Measurements from ENCODE around the gene NRXN3.
A peak's percentile ranks its signal among the peaks of the same experiment; 100 is the strongest.

Gene NRXN3

DNA sequence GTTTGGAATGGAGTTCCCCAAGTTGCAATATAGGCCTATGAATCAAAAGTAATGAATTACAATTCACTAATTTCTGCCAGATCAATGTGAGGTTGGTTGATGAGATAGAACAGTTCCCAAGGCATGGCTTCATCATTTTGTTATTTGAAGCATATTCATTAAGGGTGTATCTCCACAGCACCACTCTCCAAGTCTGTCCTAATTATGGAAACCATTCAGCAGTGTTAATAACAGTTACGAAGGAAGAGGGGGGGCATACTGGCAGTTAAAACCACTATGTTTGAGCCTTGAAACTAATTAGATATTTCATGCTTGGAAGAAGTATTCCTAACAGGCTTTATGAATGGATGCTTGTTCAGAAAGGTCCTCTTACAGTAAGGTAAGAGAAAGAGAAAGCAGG, 1520.8 kb downstream of the NRXN3 start:
- no peak overlapping the region for H3K27ac ChIP-seq
- no peak overlapping the region for H3K4me3 ChIP-seq

DNA sequence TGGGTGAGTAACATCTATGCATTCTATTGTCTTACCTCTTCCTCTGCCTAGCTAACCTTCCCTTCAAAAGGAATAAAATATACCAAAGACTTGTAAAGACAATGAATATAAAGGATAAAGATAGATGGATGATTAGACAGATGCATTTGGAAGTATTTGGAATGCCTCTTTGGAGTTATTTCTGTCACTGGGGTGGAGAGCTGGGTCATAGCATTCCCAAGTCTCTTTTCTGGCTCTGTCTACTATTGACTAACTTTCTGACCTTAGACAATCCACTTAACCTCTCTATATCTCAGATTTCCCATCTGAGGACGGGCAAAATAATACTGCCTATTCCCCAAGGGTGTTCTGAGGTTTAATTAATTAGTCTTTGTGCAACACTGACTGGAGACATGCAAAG, 1523.8 kb downstream of the NRXN3 start:
- no peak overlapping the region for H3K27ac ChIP-seq
- H3K4me3 ChIP-seq, result no peak overlapping the region

DNA sequence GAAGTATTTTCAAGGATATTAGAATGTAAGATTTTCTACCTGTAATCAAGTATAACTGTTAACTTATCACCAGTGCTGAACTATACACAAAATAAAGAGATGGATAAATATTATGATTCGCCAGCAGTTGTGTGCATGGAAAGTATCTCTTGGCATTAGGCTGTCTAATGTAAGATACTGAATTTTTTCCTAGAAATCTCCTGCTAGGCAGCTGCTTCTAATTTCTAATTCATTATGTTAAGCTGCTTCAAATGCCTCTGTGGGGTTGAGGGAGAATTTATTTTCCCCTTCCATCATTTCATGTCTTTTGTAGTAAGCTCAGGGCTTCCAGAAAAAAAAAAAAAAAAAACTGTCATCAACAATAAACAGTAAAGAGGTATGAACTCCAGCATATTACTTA, 1525.1 kb downstream of the NRXN3 start:
- Histone ChIP-seq H3K4me3 (no peak overlapping the region), H3K27ac (no peak overlapping the region)

DNA sequence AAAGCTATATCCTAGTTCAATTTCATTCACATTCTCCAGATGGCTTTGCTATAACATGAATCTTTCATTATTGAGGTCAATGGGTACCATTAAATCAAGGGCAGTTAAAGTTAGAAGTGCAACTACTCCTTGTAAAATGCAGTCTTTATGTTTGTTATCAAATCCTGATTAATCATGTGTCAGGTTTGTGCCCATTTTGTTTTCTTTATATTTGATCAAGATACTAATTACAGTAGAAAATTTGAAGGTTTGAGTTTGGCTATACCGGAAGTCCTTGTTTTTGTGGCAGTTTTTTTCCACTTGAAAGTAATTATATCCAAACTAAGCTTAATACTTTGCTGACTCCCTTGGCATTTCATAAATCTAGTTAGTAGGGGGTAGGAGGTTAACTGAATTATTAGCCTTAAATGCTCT, 1528.1 kb downstream of the NRXN3 start:
- no peak overlapping the region for H3K4me3 ChIP-seq
- H3K27ac ChIP-seq, result no peak overlapping the region

DNA sequence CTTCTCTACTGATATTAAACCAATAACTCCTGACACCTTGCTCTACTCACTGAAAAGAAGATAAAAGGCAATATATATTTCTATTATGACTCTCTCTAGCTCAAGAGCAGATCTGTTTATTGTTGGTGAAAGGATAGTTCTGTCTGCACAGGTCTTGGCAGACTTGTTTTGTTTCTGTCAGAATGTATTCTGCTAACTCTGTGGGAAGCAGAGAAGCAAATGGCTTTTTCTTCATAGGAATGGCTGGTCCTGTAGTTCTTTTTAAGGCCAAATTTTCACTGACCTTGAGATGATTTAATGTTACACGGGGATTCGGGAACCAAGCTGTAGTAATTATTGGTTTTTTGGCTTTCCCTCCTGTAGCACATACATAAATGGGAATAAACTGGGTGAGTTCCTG, 1529.0 kb downstream of the NRXN3 start:
- Histone ChIP-seq H3K4me3 (no peak overlapping the region), H3K27ac (no peak overlapping the region)

DNA sequence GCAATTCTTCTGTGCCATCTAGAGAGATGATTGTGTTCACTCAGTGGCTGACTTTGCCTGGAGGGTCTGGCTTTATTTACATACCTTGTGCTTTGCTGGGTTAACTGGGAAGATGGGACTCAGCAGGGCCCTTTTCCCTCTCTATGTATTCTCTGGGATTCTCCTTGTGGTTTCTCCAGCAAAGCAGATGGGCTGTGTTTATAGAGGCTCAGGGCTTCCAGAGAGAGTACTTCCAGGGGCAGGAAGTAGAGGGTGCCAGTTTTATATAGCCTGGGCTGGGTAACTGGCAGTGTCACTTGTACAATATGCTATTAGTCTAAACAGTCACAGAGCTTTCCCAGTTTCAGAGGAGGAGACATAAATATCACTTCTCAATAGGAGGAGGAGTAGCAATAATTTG, 1531.2 kb downstream of the NRXN3 start:
- no peak overlapping the region for H3K4me3 ChIP-seq
- no peak overlapping the region for H3K27ac ChIP-seq

DNA sequence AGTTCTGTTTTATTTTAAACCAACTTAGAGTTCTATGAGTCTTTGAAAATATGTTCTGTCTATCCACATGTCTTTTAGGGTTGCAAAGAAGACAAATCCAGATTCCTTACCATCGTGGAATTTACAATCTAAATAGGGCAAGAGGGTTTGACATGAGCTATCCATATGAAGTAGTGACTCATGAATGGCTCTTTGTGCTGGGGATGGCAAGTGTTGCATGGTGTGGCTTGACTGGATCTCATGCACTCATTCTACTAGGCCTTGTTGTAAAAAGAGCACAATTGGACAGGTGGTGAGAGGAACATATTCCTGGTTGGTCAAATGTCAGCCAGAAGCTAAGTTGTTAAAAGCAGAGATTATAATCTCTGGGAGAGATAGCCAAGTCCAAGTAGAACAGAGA, 1532.0 kb downstream of the NRXN3 start:
- no peak overlapping the region for H3K4me3 ChIP-seq
- H3K27ac ChIP-seq, result no peak overlapping the region

DNA sequence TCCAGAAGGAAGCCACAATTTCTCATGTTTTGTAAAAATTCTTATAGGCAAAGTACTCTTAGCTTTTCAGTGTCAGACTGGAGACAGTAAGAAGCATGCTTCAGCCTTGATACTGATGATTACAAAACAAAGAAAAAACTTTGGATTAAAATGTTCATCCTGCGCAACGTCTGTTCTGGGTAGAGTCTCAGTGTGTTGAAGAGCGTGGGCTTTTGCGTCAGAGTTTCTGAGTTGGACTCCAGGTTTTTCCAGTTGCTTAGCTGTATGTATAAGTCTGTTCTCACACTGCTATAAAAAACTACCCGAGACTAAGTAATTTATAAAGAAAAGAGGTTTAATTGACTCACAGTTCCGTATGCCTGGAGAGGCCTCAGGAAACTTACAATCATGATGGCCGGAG, 1533.0 kb downstream of the NRXN3 start:
- Histone ChIP-seq H3K4me3 (no peak overlapping the region), H3K27ac (no peak overlapping the region)

DNA sequence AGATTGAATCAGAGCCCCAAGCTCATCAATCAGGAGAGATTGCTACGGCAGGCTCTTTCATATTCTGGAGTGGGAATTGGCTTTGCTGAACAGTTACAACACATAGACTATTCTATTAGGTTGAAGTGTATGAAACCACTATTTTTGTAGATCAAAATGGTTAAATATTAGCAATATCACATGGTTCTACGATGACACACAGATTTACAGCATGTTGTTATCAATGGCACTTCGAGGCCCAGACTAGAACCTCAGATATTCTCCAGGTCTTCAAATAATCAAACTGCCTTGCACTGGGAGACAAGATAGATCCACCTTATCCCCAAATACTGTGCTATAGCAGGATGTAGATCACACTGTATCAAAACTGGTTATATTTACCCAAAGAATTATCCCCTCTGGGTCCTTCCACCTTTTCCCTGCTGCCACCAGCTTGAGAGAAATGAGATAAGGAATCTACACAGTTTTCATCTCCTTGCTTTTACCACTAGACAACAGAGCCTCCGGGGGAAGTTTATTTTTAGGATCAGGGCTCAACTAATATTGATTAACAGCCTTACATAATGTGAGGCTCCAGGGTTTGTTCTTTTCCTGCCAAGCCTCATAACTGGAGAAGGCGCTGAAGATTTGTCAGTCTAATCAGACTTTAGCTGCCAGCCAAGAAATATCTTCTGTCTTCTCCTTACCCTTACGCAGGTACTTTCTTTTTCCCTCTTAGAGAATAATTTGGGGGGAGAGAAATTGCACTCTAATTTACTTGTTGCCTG, 1534.1 kb downstream of the NRXN3 start:
- no peak overlapping the region for H3K4me3 ChIP-seq
- no peak overlapping the region for H3K27ac ChIP-seq

DNA sequence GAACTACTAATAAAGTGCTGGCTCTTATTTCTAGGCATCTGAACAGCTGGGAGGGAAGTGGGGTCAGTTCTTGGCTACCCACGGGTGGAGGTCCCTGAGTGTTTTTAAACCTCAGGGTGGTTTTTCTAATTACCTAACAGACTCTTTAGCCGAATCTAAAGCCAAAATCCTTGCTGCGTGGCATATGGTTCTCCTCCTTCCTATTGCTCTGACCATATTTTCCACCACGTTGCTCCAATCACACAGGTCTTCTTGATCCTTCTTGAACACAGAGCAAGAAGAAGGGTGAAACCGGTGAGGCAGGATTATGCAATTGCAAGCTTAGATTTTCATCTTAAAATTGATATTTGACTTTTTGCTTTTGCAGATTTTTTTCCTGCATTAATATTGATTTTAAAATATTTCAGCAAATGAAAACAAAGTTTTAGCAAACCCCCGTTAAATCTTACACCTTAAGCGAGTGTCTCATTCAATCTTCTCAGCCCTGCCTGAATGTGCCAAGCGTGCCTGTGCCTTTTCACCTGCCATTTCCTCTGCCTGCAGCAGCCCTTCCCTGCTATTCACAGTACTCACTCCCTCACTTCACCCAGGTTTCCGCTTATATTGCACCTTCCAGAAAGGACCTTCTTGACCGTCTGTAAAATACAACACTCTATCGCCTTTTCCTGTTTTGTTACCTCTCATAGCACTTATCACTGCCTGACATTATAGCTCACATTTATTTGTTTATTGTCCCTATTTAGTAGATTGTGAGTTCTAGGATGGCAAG, 1535.1 kb downstream of the NRXN3 start:
- Histone ChIP-seq H3K4me3 (no peak overlapping the region), H3K27ac (no peak overlapping the region)

DNA sequence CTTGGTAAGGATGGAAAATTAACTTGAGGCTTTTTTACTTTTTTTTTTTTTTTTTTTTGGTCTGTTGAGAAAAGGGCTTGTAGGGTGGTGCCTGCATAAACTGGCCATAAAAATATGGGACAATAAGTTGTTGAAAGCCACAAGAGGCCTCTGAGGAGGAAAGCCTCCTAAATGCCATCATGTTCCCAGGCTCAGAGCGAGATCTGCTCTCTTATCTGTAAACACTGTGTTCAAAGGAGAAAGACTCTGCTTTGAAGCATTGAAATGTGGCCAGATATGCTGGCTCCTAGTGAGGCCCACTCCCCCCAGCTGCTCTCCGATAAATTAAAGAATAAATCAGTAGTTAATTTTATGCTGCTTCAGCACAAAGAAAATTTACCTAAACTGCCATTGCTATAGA, 1536.2 kb downstream of the NRXN3 start:
- Histone ChIP-seq H3K4me3 (no peak overlapping the region), H3K27ac (no peak overlapping the region)

DNA sequence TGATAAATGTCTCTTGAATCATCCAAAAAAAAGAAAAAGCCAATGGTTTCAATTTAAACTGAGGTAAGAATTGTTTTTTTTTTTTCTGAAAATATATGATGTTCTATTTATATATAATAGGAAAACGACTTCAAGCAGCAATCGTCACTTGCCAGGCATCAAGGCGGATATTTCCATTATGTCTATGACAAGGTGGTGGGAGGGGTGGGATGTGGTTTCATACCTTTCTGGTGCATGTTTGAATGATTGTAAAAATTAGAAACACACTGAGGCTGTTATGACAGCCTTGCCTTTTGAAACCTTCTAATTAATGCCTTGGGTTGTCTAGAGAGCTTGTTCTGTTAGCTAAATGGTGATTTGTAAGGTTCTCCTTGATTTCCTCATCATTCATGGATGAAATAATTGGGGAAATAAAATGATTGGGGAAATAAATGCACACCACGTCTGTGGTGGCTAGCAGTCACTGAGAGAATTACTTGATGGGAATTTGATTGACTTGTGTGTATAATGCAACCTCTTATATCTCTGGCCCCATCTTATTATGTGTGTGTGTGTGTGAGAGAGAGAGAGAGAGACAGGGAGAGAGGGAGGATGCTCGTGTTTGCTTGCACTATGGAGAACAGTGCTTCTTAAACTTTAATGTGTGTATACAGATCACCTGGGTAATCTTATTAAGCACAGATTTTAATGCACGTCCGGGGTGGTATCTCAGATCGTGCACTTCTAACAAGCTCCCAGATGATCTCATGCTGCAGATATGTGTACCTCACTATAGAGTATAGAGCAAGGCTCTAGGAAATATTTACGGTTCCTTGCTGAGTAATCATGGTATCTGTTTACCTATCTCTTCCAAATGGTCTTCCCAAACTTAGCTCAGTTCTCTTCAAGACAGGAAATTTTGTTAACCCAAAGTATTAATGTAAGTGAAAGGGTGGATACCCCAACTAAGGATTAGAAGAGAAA, 1538.5 kb downstream of the NRXN3 start:
- no peak overlapping the region for H3K27ac ChIP-seq
- H3K4me3 ChIP-seq, result no peak overlapping the region

DNA sequence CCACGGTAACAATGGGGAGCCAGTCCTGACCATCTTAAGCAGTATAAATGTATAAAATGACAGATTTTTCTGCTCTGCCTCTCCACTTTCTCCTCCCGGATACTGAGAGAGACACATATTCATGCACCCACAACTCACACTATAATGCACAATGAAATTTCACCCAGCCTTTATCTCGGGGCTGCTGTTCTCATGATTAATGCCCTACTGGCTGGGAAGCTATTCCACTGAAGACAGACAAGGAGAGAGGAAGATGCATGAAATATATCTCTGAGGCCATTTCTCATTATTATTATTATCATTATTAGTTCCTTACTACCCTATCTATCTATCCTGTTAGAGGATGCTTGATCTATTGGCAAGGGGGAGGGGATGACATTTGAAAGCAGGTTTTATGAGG, 1539.4 kb downstream of the NRXN3 start:
- H3K4me3 ChIP-seq, result no peak overlapping the region
- H3K27ac ChIP-seq, result no peak overlapping the region

DNA sequence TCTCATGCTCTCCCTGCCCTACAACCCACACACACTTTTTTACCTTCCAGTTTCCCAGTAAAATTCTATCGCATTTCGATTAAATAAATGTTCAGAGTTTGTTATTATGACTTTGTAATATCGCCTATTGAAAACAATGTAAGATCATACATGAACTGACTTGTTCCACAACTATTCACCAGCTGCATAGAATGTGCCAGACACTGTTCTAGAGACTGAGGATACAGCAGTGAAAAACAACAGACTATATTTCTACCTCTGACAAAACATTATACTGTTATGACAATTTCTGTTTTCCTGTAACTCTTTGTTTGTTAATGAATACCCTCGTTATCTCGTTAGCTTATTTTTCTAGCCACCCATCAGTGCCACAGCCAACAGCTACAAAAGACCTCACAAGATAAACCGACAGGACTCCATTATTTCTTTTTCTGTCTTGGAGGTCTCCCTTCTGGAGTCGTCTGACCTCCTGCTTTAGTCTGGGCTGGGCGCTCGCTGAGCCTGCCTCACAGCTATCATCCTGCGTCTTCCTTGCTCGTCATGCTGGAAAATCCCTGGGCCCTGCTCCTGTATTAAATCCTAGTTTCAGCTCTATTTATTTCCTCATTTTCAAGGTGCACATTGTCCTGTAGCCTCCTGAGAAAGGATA, 1542.3 kb downstream of the NRXN3 start:
- H3K27ac ChIP-seq, result peak overlapping the region in 3 of 21 experiments; percentile 22 to 66 (median 61)

DNA sequence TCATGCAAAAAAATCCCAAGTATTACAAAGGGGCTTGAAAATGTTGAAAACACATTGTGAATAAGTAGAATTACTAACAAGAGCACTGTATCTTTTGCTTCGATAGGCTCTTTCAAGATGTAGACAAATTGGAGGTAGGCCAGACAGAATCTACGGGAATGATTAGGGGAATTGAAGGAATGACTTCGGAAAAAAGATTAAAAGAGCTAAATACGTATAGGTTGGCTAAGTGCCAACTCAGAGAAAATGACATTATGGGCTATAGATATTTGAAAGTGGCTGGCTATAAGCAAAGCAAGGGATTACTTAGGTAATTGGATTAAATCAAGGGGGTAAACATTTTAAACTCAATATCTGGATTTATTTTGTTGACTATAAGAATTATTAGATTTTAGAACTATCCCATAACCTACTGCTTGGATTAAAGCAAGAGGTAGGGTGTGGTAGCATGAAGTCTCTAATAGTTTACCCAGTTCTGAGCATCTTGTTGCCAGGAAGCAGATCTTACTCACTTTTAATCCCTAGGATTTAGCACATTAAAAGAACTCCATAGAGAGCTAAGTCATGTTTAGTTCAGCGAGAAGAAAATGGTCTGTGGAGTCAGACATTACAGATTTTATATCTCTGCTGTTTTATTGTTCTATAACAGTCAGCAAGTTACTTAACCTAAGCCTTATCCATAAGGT, 1551.4 kb downstream of the NRXN3 start:
- Histone ChIP-seq H3K27ac (no peak overlapping the region), H3K4me3 (no peak overlapping the region)

More for the DNA sequence above, 1542.3 kb downstream of the NRXN3 start:
- no peak overlapping the region for H3K4me3 ChIP-seq

DNA sequence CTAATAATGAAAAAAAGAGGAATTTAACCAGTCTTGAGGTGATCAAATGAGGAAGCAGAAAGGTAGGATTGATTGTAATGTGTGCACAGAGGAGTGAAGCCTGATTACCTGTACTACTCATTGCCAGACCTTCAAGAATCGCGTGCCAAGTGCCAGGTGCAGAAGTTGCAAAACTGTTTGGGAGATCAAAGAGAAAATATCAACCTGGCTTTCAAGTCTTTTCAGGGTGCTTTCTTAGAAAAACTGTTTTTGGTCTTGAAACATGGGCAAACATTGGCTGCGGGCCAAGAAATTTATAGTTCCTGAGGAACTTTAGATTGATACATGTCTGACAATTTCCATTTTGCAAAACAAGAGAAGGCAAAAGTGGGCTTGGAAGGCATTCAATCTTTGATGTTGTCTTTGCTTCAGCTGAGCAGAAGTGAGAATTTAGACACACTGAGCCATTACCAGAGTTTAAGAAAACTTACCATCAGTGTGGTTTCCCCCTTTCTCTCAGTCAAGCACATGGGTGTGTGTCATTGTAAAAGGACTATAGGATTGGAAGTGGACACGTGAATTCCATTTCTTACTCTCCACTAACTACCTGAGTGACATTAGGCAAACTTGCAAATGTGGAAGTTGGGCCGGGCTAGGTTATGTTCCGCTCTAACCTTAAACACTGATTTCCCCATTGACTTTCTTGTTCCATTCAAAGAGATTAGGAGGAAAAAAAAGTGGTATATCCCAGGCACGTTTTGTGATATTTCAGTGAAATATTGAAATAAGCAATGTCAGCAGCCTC, 1555.0 kb downstream of the NRXN3 start:
- Histone ChIP-seq H3K27ac (no peak overlapping the region), H3K4me3 (no peak overlapping the region)

DNA sequence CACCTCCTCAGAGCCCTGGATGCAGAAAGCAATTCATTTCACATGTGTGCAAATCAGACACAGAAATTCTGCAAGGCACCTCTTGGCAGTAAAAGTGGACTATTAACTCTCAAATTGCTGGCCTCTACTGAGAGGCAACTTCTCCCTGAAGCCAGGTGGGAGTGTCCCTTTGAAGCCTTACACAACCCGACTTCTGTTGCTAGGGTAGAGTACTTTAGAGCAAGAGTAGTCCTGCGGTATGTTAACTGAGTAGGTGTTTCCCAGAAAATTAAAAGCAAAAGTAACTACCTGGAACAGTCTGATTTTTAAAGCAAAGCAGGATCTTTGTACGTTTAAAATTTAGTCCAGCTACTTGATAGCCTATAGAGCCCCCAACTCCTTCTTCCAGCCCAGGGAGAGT, 1557.7 kb downstream of the NRXN3 start:
- no peak overlapping the region for H3K4me3 ChIP-seq
- H3K27ac ChIP-seq, result no peak overlapping the region

DNA sequence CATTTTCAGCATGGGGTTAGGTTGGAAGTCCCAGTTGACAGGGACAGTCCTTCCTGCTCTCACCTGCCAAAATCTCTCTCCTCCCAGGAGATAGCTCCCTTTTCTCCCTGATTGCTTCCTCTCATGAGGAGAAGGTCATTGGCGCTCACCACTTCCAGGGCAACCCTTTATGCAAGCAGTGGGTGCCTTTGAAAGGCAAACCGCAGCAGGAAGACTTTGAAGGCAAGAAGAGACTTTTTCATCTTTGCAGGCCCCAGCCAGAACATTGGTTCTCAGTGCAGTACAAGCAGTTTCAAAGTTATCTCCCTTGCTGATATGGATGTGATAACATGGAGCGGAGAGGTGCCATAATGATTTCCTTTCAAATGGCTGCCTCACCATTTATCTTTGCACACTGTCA, 1558.2 kb downstream of the NRXN3 start:
- no peak overlapping the region for H3K27ac ChIP-seq

More for the DNA sequence above, 1558.2 kb downstream of the NRXN3 start:
- no peak overlapping the region for H3K4me3 ChIP-seq
